ENCODE measurements around the gene LMAN2.
"Not testable (repeated sequence)": the region's sequence is repeated elsewhere in the genome, so short reads cannot be mapped to it uniquely, and the experiment has no call there.

LMAN2 gene

GRCh38 chr5:177382423-177383029 is 31.1 kb upstream of the LMAN2 start:
- DNase-seq (ENCODE audit: low read depth, low spot score) = no peak
- CTCF ChIA-PET = interaction anchor here (0.6 to 35.1 kb wide), 7 partner anchors 2 to 118 kb away, joined by 3 to 853 read pairs (median 6); partner anchors contain the start of genes F12, LMAN2, PFN3 and SLC34A1
- TF ChIP-seq CTCF (IDR thresholded peaks at IDR 0.05; ENCODE audit: insufficient read depth, low read length, missing control alignments) = peak; percentile 33
- no peak overlapping the region for H3K4me3 ChIP-seq (ENCODE audit: low read depth, low read length)
- POLR2A ChIA-PET = interaction anchor here (0.7 kb wide), 1 partner anchor 115 kb away, joined by 4 read pairs; no protein-coding TSS in a partner anchor

GRCh38 chr5:177380805-177381126 is 29.3 kb upstream of the LMAN2 start:
- POLR2A ChIA-PET = interaction anchor here (1.2 kb wide), 1 partner anchor 46 kb away, joined by 3 read pairs; the partner anchor contains the start of gene GRK6
- CTCF ChIA-PET = interaction anchor here (31.8 to 35.1 kb wide), 2 partner anchors 1 to 15 kb away, joined by 853 read pairs; partner anchors contain the start of genes F12, PFN3 and SLC34A1
- TF ChIP-seq CTCF (IDR thresholded peaks at IDR 0.05; ENCODE audit: insufficient read depth, low read length, missing control alignments) = no peak
- no peak for DNase-seq (ENCODE audit: low read depth, low spot score)
- H3K4me3 ChIP-seq (ENCODE audit: low read depth, low read length) = no peak overlapping the region

DNA sequence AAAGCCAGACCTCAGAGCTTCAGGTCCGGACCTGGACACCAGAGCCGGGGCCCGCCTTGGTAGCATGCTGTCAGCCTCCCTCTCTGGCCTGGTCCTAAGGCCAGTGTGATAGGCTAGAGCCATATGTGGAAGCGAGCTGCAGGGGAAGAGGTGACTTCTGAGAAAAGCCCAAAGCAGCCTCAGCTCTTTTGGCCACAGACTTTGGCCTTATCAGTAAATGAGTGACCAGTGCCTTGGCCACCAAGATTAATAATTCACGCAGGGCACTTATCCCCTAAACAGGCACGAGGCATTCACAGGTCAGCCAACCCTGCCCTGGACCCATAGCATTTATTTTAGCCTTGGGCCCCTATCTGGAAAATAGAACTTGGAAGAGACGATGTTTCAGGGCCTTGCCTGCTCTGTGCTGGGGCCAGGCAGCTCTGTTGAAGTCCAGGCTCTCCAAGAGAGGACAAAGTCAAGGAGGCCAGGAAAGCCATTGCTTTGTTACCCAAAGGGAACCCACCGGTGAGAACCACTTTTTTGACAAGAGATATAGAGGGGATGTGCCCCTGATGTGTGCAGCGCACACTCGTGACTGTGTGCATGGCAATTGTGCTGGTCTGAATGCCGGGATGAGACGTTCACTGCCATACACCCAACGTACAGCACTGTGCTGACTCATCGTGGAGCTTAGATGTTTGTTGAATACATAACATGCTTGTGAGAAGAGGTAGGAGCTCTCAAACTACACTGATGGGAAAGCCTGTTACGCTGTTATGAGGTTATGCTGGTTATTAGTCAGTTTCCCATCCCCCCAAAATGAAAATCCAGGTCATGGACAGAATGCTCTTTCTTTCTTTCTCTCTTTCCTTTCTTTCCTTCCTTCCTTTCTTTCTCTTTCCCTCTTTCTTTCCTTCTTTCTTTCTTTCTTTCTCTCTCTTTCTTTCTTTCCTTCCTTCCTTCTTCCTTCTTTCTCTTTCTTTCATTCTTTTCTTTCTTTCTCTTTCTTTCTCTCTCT is 27.7 kb upstream of the LMAN2 start:
- peak; percentile 85 for DNase-seq (ENCODE audit: low read depth, low spot score)
- ChIA-PET CTCF (interaction anchor here (0.5 to 35.1 kb wide), 9 partner anchors 10 to 265 kb away, joined by 3 to 853 read pairs (median 4); partner anchors contain the start of genes F12, PFN3 and SLC34A1), POLR2A (interaction anchor here (0.6 to 1.2 kb wide), 6 partner anchors 10 to 118 kb away, joined by 3 to 6 read pairs (median 4); partner anchors contain the start of genes LMAN2 and PDLIM7)
- no peak for TF ChIP-seq CTCF (IDR thresholded peaks at IDR 0.05; ENCODE audit: insufficient read depth, low read length, missing control alignments)
- H3K4me3 ChIP-seq (ENCODE audit: low read depth, low read length) = no peak overlapping the region

- ChIA-PET CTCF (interaction anchor here (0.5 to 35.1 kb wide), 10 partner anchors 9 to 264 kb away, joined by 3 to 853 read pairs (median 4); partner anchors contain the start of genes F12, PFN3 and SLC34A1), POLR2A (interaction anchor here (1.0 to 1.2 kb wide), 2 partner anchors 11 to 26 kb away, joined by 3 to 6 read pairs; partner anchors contain the start of gene LMAN2)
- H3K4me3 ChIP-seq (ENCODE audit: low read depth, low read length) = no peak overlapping the region
- DNase-seq (ENCODE audit: low read depth, low spot score) = no peak
- TF ChIP-seq CTCF (IDR thresholded peaks at IDR 0.05; ENCODE audit: insufficient read depth, low read length, missing control alignments) = no peak
Measured at GRCh38 chr5:177377851-177378776, 26.6 kb upstream of the LMAN2 start.

GRCh38 chr5:177376107-177376506 is 24.6 kb upstream of the LMAN2 start:
- DNase-seq (ENCODE audit: low read depth, low spot score) = no peak
- ChIA-PET CTCF (interaction anchor here (0.9 to 35.1 kb wide), 3 partner anchors 9 to 78 kb away, joined by 3 to 853 read pairs (median 7); partner anchors contain the start of genes F12, PFN3 and SLC34A1), POLR2A (no interaction called here)
- no peak overlapping the region for H3K4me3 ChIP-seq (ENCODE audit: low read depth, low read length)
- TF ChIP-seq CTCF (IDR thresholded peaks at IDR 0.05; ENCODE audit: insufficient read depth, low read length, missing control alignments) = no peak

GRCh38 chr5:177375516-177375915 is 24.0 kb upstream of the LMAN2 start:
- H3K4me3 ChIP-seq (ENCODE audit: low read depth, low read length); POLR2A ChIA-PET; DNase-seq (ENCODE audit: low read depth, low spot score): not testable (repeated sequence)
- CTCF ChIA-PET = interaction anchor here (1.1 to 35.1 kb wide), 5 partner anchors 9 to 125 kb away, joined by 3 to 853 read pairs (median 7); partner anchors contain the start of genes F12, PFN3 and SLC34A1

Data from AG04449 (cell line).